Measurements from ENCODE around the gene FHIT. TPM values are rescaled to one million over a fixed set of nuclear protein-coding genes. Genes with fewer than 3 reads are reported as not detected.

Gene FHIT
- polyA plus RNA-seq, 1 of the 3 experiments (the other 2 are of a cell fraction), result 0.41 TPM

DNA sequence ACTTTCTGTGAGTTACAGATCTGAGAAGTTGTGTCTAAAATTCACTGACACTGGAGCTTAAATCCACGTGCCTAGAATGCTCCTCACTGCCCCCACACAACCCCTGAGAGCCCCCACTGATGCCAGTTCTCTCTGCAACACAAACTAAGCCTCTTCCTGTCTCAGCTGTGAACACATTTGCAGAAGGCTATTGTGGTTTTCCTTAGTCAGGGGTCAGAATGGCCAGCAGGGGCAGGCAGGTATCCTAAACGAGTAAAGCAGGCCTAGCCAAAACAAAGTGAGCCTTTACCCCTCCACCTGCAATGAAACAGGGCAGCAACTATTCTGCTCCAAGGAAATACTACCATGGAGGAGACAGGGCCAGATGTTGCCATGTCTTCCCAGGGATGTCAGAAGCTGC, 78.6 kb downstream of the FHIT start:
- 24% methylated on average over 2 of the region's 2 CpGs for WGBS (ENCODE audit: low lambda C conversion rate)
- H3K9me2 ChIP-seq, result no peaks in the 10 kb centered on the region

DNA sequence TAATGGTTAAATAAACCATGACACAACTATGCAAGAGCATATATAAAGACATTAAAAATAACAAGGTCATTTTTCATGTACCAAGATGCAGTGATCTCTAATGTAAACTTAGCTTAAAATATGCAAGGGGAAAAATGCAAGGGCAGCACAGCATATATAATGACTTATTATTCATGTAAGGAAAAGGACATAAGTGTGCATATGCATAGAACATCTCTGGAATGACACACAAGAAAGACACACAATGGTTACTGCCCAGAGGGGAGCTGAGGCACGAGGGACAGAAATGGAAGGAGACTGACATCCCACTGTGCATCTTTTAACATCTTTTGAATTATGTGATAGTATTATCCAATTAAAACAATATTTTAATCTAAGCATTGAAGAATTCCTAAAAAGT, 79.0 kb downstream of the FHIT start:
- Histone ChIP-seq H3K9ac (no peak overlapping the region), H3K9me2 (no peaks in the 10 kb centered on the region), H3K27me3 (ENCODE audit: insufficient read depth) (no peaks in the 10 kb centered on the region), H3F3A (replicated peaks; ENCODE audit: insufficient read depth) (no peaks in the 10 kb centered on the region), H3K36me3 (replicated peaks in 1 of 2; ENCODE audit: control insufficient read depth in 1 of 2, insufficient read depth in 2 of 2, low read length in 1 of 2) (no peaks in the 10 kb centered on the region), H4K20me1 (ENCODE audit: insufficient read depth) (no peaks in the 10 kb centered on the region), H2AFZ (ENCODE audit: low read depth) (no peak overlapping the region), H3K4me3 (ENCODE audit: low read depth in 2 of 2, low read length in 1 of 2) (no peak overlapping the region), H3K9me3 (no peaks in the 10 kb centered on the region), H3K4me2 (no peak overlapping the region), H3K79me2 (ENCODE audit: insufficient read depth) (no peaks in the 10 kb centered on the region), H3K4me1 (ENCODE audit: control insufficient read depth in 1 of 2, insufficient read depth in 2 of 2, low read depth in 1 of 2, low read length in 1 of 2) (no peaks in the 10 kb centered on the region), H3K27ac (ENCODE audit: low read depth in 2 of 2, low read length in 1 of 2) (no peak overlapping the region)
- 28% methylated on average over 1 of the region's 1 CpG for WGBS (ENCODE audit: low lambda C conversion rate)
- TF ChIP-seq POLR2AphosphoS5 (IDR thresholded peaks at IDR 0.05; ENCODE audit: low read depth, low read length), result no peak
- CTCF ChIA-PET, result interaction anchor here (0.7 to 1.7 kb wide), 2 partner anchors 11 to 13 kb away, joined by 3 to 5 read pairs; no protein-coding TSS in a partner anchor
- POLR2A ChIA-PET, result no interaction called here
- no peak for DNase-seq

More for the DNA sequence above, 78.6 kb downstream of the FHIT start:
- no peaks in the 10 kb centered on the region for H3K27me3 ChIP-seq (ENCODE audit: insufficient read depth)
- CTCF ChIA-PET, result interaction anchor here (0.5 to 1.7 kb wide), 5 partner anchors 11 to 119 kb away, joined by 3 to 5 read pairs (median 3); no protein-coding TSS in a partner anchor
- no peak overlapping the region for H3K4me2 ChIP-seq
- H3K27ac ChIP-seq (ENCODE audit: low read depth in 2 of 2, low read length in 1 of 2), result no peak overlapping the region
- no peak overlapping the region for H3K9ac ChIP-seq
- no peak for DNase-seq
- H4K20me1 ChIP-seq (ENCODE audit: insufficient read depth), result no peaks in the 10 kb centered on the region
- no peaks in the 10 kb centered on the region for H3K36me3 ChIP-seq (replicated peaks in 1 of 2; ENCODE audit: control insufficient read depth in 1 of 2, insufficient read depth in 2 of 2, low read length in 1 of 2)
- no peaks in the 10 kb centered on the region for H3F3A ChIP-seq (replicated peaks; ENCODE audit: insufficient read depth)
- TF ChIP-seq, protein P1, sequence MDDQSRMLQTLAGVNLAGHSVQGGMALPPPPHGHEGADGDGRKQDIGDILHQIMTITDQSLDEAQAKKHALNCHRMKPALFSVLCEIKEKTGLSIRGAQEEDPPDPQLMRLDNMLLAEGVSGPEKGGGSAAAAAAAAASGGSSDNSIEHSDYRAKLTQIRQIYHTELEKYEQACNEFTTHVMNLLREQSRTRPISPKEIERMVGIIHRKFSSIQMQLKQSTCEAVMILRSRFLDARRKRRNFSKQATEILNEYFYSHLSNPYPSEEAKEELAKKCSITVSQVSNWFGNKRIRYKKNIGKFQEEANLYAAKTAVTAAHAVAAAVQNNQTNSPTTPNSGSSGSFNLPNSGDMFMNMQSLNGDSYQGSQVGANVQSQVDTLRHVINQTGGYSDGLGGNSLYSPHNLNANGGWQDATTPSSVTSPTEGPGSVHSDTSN (IDR thresholded peaks at IDR 0.05), result no peak
- TF ChIP-seq TEAD4 (IDR thresholded peaks at IDR 0.05; ENCODE audit: borderline replicate concordance, insufficient read depth) (no peak), SMC3 (IDR thresholded peaks at IDR 0.05; ENCODE audit: low read depth, low read length) (no peak), RXRA (IDR thresholded peaks at IDR 0.05; ENCODE audit: borderline replicate concordance, low read depth) (no peak), CHD2 (IDR thresholded peaks at IDR 0.05; ENCODE audit: low read length, partially characterized antibody) (no peak), FOSL2 (IDR thresholded peaks at IDR 0.05; ENCODE audit: borderline replicate concordance, low read depth) (no peak), POLR2AphosphoS5 (IDR thresholded peaks at IDR 0.05; ENCODE audit: low read depth, low read length) (no peak)
- TF ChIP-seq, protein P2, sequence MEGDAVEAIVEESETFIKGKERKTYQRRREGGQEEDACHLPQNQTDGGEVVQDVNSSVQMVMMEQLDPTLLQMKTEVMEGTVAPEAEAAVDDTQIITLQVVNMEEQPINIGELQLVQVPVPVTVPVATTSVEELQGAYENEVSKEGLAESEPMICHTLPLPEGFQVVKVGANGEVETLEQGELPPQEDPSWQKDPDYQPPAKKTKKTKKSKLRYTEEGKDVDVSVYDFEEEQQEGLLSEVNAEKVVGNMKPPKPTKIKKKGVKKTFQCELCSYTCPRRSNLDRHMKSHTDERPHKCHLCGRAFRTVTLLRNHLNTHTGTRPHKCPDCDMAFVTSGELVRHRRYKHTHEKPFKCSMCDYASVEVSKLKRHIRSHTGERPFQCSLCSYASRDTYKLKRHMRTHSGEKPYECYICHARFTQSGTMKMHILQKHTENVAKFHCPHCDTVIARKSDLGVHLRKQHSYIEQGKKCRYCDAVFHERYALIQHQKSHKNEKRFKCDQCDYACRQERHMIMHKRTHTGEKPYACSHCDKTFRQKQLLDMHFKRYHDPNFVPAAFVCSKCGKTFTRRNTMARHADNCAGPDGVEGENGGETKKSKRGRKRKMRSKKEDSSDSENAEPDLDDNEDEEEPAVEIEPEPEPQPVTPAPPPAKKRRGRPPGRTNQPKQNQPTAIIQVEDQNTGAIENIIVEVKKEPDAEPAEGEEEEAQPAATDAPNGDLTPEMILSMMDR (IDR thresholded peaks at IDR 0.05), result no peak
- no peaks in the 10 kb centered on the region for H3K79me2 ChIP-seq (ENCODE audit: insufficient read depth)
- no peak overlapping the region for H3K4me3 ChIP-seq (ENCODE audit: low read depth in 2 of 2, low read length in 1 of 2)
- POLR2A ChIA-PET, result no interaction called here
- no peak overlapping the region for H2AFZ ChIP-seq (ENCODE audit: low read depth)
- no peaks in the 10 kb centered on the region for H3K4me1 ChIP-seq (ENCODE audit: control insufficient read depth in 1 of 2, insufficient read depth in 2 of 2, low read depth in 1 of 2, low read length in 1 of 2)
- no peaks in the 10 kb centered on the region for H3K9me3 ChIP-seq
